ENCODE results near the gene GRIP2.

Gene GRIP2

GRCh38 chr3:14461748-14462324, 78.3 kb downstream of the GRIP2 start:
- peaks cover 0 to 35% of the 10 kb centered on the region in 2 experiments; a peak in 2 of 3 replicates for H3K36me3 ChIP-seq (ENCODE audit: control insufficient read depth in 2 of 2, insufficient read depth in 1 of 2, low read length in 2 of 2)
- CTCF ChIA-PET: interaction anchor here (0.5 to 14.4 kb wide), 30 partner anchors 9 to 395 kb away, joined by 3 to 163 read pairs (median 4); no protein-coding TSS in a partner anchor
- H3K4me1 ChIP-seq (ENCODE audit: control insufficient read depth, insufficient read depth, low read length): no peaks in the 10 kb centered on the region; the same call in 1 of the 2 replicates
- TF ChIP-seq ZNF10 (tag by site-specific recombination; IDR thresholded peaks at IDR 0.05) (no peak), ZNF664 (tag by site-specific recombination; IDR thresholded peaks at IDR 0.05) (no peak), REST (tag by site-specific recombination; IDR thresholded peaks at IDR 0.05) (no peak), EGR2 (tag by site-specific recombination; IDR thresholded peaks at IDR 0.05; ENCODE audit: low read depth) (no peak), ZNF529 (tag by site-specific recombination; IDR thresholded peaks at IDR 0.05; ENCODE audit: insufficient replicate concordance) (no peak), ZNF670 (tag by site-specific recombination; IDR thresholded peaks at IDR 0.05; ENCODE audit: low read depth) (no peak), ZNF707 (tag by site-specific recombination; IDR thresholded peaks at IDR 0.05) (no peak), GLIS1 (tag by site-specific recombination; IDR thresholded peaks at IDR 0.05) (0 out of 2 replicates have a peak, but pooled peaks have one; percentile 7), ZNF521 (tag by site-specific recombination; IDR thresholded peaks at IDR 0.05) (no peak), ZNF621 (tag by site-specific recombination; IDR thresholded peaks at IDR 0.05) (no peak), BCL11A (tag by site-specific recombination; IDR thresholded peaks at IDR 0.05; ENCODE audit: low read depth) (no peak), KLF1 (tag by site-specific recombination; IDR thresholded peaks at IDR 0.05) (no peak), ZNF610 (tag by site-specific recombination; IDR thresholded peaks at IDR 0.05; ENCODE audit: borderline replicate concordance) (no peak), ZBTB48 (tag by site-specific recombination; IDR thresholded peaks at IDR 0.05) (0 out of 2 replicates have a peak, but pooled peaks have one; percentile 27), ZNF169 (tag by site-specific recombination; IDR thresholded peaks at IDR 0.05) (no peak), ZNF777 (tag by site-specific recombination; IDR thresholded peaks at IDR 0.05; ENCODE audit: borderline replicate concordance) (no peak), SP2 (tag by site-specific recombination; IDR thresholded peaks at IDR 0.05) (no peak), SETDB1 (IDR thresholded peaks at IDR 0.05; ENCODE audit: insufficient read length, low read length) (no peak), ZBTB20 (tag by site-specific recombination; IDR thresholded peaks at IDR 0.05) (0 out of 2 replicates have a peak, but pooled peaks have one; percentile 28), ATF2 (tag by site-specific recombination; IDR thresholded peaks at IDR 0.05; ENCODE audit: low read depth) (no peak), GLIS2 (tag by site-specific recombination; IDR thresholded peaks at IDR 0.05) (no peak), ZNF433 (tag by site-specific recombination; IDR thresholded peaks at IDR 0.05; ENCODE audit: low read depth) (no peak), ZNF843 (tag by site-specific recombination; IDR thresholded peaks at IDR 0.05) (no peak), ZNF148 (tag by site-specific recombination; IDR thresholded peaks at IDR 0.05; ENCODE audit: borderline replicate concordance) (no peak), GLI4 (tag by site-specific recombination; IDR thresholded peaks at IDR 0.05) (no peak), ZIC2 (tag by site-specific recombination; IDR thresholded peaks at IDR 0.05) (no peak), ZNF184 (tag by site-specific recombination; IDR thresholded peaks at IDR 0.05) (no peak)
- TF ChIP-seq, protein P1, sequence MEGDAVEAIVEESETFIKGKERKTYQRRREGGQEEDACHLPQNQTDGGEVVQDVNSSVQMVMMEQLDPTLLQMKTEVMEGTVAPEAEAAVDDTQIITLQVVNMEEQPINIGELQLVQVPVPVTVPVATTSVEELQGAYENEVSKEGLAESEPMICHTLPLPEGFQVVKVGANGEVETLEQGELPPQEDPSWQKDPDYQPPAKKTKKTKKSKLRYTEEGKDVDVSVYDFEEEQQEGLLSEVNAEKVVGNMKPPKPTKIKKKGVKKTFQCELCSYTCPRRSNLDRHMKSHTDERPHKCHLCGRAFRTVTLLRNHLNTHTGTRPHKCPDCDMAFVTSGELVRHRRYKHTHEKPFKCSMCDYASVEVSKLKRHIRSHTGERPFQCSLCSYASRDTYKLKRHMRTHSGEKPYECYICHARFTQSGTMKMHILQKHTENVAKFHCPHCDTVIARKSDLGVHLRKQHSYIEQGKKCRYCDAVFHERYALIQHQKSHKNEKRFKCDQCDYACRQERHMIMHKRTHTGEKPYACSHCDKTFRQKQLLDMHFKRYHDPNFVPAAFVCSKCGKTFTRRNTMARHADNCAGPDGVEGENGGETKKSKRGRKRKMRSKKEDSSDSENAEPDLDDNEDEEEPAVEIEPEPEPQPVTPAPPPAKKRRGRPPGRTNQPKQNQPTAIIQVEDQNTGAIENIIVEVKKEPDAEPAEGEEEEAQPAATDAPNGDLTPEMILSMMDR (tag by site-specific recombination; IDR thresholded peaks at IDR 0.05): peak; percentile 98
- TF ChIP-seq, protein P2, sequence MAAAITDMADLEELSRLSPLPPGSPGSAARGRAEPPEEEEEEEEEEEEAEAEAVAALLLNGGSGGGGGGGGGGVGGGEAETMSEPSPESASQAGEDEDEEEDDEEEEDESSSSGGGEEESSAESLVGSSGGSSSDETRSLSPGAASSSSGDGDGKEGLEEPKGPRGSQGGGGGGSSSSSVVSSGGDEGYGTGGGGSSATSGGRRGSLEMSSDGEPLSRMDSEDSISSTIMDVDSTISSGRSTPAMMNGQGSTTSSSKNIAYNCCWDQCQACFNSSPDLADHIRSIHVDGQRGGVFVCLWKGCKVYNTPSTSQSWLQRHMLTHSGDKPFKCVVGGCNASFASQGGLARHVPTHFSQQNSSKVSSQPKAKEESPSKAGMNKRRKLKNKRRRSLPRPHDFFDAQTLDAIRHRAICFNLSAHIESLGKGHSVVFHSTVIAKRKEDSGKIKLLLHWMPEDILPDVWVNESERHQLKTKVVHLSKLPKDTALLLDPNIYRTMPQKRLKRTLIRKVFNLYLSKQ (tag by site-specific recombination; IDR thresholded peaks at IDR 0.05; ENCODE audit: borderline replicate concordance): no peak

More at GRCh38 chr3:14461748-14462324, 78.3 kb downstream of the GRIP2 start:
- Histone ChIP-seq H3K27ac (ENCODE audit: extremely low read depth, low read depth, low read length) (no peak overlapping the region), H3K9me3 (ENCODE audit: control insufficient read depth, insufficient read depth, low read depth, low read length) (no peaks in the 10 kb centered on the region), H3K4me3 (ENCODE audit: low read depth, low read length) (no peak overlapping the region)
- POLR2A ChIA-PET: interaction anchor here (1.4 kb wide), 1 partner anchor 60 kb away, joined by 5 read pairs; the partner anchor contains the start of gene SLC6A6
